Measurements from ENCODE around the gene SHE.
"Not testable (repeated sequence)": the region's sequence is repeated elsewhere in the genome, so short reads cannot be mapped to it uniquely, and the experiment has no call there.

Gene SHE

GRCh38 chr1:154514066-154514553 is 11.9 kb upstream of the SHE start:
- no peak for DNase-seq (ENCODE audit: low read depth)

- no peak for DNase-seq (ENCODE audit: low read depth)
Observed at GRCh38 chr1:154512760-154513159, 10.5 kb upstream of the SHE start.

GRCh38 chr1:154503898-154504297 is 1.7 kb upstream of the SHE start:
- DNase-seq (ENCODE audit: low read depth), result no peak

- DNase-seq (ENCODE audit: low read depth), result no peak
Observed at GRCh38 chr1:154502744-154503115, 518 bp upstream of the SHE start.

- DNase-seq (ENCODE audit: low read depth), result no peak
Observed at GRCh38 chr1:154501423-154502065, 668 bp downstream of the SHE start.

- DNase-seq (ENCODE audit: low read depth), result no peak
Observed at GRCh38 chr1:154500533-154500932, 1.7 kb downstream of the SHE start.

GRCh38 chr1:154499446-154499845 is 2.8 kb downstream of the SHE start:
- DNase-seq (ENCODE audit: low read depth), result no peak

- no peak for DNase-seq (ENCODE audit: low read depth)
Observed at GRCh38 chr1:154497026-154497806, 5.0 kb downstream of the SHE start.

GRCh38 chr1:154496383-154496782 is 5.8 kb downstream of the SHE start:
- no peak for DNase-seq (ENCODE audit: low read depth)

GRCh38 chr1:154495496-154496273 is 6.5 kb downstream of the SHE start:
- DNase-seq (ENCODE audit: low read depth), result no peak

- no peak for DNase-seq (ENCODE audit: low read depth)
Observed at GRCh38 chr1:154493276-154493675, 8.9 kb downstream of the SHE start.

- DNase-seq (ENCODE audit: low read depth), result no peak
Observed at GRCh38 chr1:154492115-154492514, 10.1 kb downstream of the SHE start.

- no peak for DNase-seq (ENCODE audit: low read depth)
Observed at GRCh38 chr1:154490317-154490716, 11.9 kb downstream of the SHE start.

GRCh38 chr1:154489695-154490274 is 12.4 kb downstream of the SHE start:
- no peak for DNase-seq (ENCODE audit: low read depth)

GRCh38 chr1:154488922-154489321 is 13.3 kb downstream of the SHE start:
- DNase-seq (ENCODE audit: low read depth), result no peak

GRCh38 chr1:154486756-154487155 is 15.5 kb downstream of the SHE start:
- DNase-seq (ENCODE audit: low read depth), result not testable (repeated sequence)

- no peak for DNase-seq (ENCODE audit: low read depth)
Observed at GRCh38 chr1:154485910-154486496, 16.2 kb downstream of the SHE start.

GRCh38 chr1:154485106-154485505 is 17.1 kb downstream of the SHE start:
- no peak for DNase-seq (ENCODE audit: low read depth)

- DNase-seq (ENCODE audit: low read depth), result no peak
Observed at GRCh38 chr1:154483941-154484803, 18.0 kb downstream of the SHE start.

GRCh38 chr1:154481053-154481452 is 21.2 kb downstream of the SHE start:
- no peak for DNase-seq (ENCODE audit: low read depth)

All from stimulated activated CD8-positive, alpha-beta memory T cell treated with anti-CD3 and anti-CD28 coated beads, Interleukin-15, amount 100 ng/mL, for 1 hour (primary cell).